Activated gamma-delta T cell treated with Interleukin-2 at 50 U/mL for 16 hours (primary cell): ENCODE data around the gene CACNB4.
"Not testable (repeated sequence)": the region's sequence is repeated elsewhere in the genome, so short reads cannot be mapped to it uniquely, and the experiment has no call there.

Experiments used
- DNase-seq: peaks from one replicate; pipeline ENCODE4 v3.0.0-alpha.2; 2020

The CACNB4 gene

DNA sequence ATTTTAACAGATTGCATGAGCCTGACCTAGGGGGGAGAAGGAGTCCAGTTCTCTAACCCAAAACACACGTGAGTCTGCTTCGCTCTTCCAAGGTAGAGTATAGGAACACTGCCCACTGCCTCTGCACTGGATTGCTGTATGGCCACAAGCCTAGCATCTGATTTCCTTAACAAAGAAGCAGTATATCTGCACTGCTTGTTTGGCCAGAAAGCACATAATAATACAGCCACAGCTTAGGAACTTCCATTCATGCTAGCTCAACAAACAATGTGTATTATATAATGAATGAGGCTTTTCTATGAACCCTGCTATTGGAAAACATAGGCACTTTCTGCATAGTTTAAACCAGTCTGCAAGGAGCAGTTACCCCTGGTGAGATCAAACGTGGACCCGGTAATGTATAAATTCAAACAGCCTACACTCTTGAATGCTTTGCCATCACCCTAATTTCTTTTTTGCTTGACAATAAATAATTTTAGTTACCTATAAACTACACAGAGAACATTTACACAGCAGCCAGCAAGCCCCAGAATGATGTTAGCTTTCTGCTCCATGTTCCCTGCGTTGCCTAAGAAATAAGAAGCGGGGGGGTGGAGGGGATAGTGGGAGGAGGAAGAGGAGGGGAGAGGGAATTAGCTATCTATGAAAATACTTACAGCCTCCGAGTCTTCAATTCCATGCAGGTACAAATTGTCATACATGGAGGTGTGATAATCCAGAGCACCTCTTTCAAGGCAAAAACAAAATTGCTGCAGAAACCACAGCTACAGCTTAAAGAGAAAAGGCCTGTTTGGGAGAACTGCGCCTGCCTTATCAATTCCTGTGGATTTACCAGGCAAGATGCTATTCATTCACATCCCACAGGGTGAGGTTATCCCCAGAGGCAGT lies 125.6 kb downstream of the CACNB4 start:
- DNase-seq: no peak

- no peak for DNase-seq
Measured at GRCh38 chr2:151972241-151973012, 126.4 kb downstream of the CACNB4 start.

DNA sequence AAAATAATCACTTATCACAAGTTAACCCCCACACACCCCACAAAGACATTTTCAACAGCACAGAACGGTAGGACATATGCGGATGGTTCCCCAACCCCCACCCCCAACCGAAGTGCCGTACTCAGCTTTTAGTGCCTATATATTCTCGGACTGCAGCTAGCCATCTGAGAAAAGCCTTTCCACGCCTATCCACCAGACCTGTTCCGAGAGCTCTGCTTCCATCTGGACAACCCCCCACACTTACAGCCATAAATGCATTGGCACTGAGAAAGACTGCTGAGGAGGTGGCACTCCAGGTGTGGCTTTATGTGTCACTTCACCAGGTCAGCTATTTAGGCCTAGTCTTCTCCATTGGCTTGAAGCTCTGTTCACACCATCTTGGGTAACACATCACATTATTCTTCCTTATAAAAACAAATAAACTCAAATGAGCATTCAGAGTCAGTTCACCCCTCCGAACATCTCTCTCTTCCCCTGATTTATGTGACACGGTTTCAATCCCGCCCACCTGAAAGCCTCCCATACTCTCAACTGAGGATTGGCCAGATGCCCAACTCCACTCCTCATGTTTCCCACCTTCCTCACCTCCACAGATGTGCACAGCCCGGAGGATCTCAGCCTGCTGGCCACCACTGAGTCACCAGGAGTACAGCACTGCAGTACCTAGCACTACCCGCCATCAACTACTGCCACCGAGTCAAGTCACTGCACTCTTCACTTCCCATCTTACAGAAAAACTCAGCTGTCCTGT lies 127.4 kb downstream of the CACNB4 start:
- no peak for DNase-seq

DNA sequence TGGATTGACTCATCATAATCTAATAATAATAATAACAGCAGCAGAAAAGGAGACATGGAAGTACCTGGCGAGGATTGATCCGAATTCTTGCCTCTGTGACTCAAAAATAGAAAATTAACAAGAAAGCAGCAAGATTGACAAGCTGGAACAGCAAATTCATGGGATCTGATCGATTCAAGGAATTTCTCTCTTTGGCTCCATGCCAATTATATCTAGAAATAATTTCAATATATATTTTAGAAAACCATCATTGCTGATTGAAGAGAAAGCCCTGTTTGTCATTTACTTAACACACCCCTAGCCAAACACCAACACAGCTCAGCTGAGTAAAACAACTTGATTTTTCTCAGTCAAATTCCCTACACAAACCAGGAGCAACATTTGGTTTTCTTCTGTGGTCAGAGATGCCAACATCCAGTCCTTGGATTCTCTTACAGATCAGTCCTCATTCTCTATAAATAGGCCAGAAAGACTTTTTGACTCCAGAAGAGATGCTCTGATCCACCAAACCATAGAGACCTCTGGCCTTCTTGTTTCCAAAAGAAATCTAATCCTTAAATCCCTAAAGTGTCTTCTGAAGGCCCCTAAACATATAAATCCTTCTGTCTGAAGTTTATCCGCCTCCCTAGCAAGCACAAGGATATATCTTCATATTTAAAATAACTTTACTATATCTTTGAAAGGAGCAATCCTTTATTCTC lies 129.9 kb downstream of the CACNB4 start:
- DNase-seq: no peak

DNA sequence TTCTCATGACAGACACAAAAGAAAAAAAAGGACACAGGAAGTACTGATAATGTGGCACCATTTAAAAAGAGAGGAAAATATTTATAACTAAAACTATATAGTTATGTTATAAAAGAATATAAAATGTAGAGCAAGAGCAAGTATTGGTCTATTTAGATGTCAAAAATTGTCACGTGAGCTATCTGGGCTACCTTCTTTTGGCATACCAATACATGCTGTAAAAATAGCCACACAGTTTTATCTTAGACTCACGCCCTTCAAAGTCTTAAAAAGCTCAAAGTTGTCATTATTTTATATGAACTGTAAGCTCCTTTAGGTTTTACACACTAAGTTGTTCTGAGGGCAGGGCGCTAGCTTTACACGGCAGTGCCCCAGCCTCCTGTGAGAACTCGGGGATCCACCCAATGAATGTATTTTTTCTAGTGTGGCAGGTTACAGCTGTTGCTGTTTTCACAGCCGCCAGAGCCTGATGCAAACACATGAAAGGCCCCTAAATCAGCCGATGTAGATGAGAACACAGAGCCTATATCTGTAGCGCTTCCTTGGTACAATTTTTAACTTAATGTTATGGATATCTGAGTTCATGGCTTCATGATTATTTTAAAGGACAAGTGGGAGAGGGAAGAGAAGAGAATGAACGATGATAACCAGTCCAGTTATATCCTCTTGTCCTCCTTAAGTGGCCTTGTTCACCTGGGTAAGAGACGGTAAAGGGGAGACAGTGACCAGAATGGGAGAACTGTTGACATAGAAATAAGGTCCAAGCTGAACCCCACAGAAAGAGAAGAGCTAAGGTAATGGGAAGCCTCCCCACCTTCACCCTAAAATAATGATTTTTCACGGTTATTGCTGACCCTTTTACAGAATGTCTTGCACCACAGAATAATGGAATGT lies 130.8 kb downstream of the CACNB4 start:
- no peak for DNase-seq

GRCh38 chr2:151965884-151966283 lies 133.0 kb downstream of the CACNB4 start:
- DNase-seq: no peak

DNA sequence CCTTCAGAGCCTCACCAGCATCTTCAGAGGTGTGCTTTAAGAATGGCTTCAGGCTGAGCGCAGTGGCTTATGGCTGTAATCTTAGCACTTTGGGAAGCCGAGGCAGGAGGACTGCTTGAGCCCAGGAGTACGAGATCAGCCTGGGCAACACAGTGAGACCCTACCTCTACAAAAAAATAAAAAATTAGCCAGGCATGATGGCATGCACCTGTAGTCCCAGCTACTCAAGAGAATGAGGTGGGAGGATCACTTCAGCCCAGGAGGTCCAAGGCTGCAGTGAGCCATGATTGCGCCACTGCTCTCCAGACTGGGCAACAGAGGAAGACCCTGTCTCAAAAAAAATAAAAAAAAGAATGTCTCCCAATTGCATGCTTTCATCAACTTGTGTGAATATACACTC lies 137.3 kb downstream of the CACNB4 start:
- no peak for DNase-seq

DNA sequence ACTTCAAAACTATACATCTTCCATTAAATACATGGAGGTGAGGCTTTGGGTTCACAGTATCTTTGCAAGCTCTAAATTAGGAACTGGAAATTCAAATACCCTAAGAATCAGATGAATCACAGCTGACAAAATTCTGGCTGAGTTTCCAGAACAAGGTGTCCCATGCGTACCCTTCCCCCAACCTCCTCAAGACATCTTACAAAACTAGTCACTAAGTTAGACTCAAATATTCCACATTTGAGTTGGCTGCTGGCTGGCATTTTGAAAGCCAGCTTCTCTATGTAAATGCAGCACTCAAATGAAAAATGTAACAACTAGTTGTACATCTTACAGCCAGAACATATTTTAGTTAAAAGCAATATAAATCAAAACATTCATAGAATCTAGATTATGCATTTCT lies 139.6 kb downstream of the CACNB4 start:
- no peak for DNase-seq

DNA sequence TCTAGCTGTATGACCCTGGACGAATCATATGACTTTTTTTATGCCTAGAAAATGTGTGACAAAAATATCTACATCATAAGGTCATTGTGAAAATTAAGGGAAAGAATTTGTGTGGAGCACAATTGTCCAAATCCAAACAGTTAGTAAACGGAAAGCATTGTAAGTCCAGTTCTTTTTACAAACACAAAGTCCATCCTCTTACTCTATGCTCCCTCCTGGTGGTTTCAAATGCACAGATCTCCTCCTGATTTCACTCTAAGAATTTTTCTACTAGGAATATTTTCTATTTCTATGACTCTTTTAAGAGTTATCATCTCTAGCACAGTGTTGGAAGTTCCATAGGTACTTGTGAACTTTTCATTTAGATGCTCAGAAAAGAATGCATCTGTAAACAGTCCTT lies 145.4 kb downstream of the CACNB4 start:
- no peak for DNase-seq

DNA sequence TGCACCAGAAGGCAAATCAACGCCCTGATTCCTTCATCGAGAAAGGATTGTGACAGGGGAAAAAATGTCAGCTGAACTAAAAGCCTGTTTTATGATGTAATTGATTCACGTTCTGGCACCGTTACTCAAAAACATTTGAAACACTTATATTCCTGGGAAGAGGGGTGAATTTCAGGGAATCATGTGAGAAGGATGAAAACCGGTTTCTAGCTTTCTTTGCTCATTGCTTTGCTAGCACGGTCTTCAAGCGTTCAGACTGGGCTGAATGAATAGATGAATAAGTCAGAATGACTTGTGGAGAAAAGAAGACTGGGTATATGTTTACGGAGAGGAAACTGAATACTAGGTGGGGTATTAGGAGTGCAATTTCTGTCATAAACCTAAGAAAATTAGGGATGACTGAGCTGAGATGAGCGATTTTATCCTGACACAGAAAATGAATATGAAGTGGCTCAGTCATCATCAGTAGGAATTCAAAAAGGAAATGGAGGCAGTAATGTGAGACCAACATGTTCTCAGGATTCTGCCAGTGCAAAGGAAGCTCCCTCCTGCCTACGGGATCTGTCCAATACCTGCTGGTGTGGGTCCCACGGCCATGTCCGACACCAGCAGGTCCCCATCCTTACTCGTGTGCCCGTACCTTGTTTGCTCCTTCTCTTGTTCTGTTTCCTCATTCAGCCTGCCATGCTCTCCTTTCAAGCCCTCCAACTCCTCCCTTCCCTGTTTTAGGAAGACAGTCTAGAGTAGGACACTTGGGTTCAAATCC lies 146.0 kb downstream of the CACNB4 start:
- DNase-seq: no peak

GRCh38 chr2:151947813-151948165 lies 151.1 kb downstream of the CACNB4 start:
- no peak for DNase-seq

GRCh38 chr2:151946899-151947812 lies 151.7 kb downstream of the CACNB4 start:
- DNase-seq: peak; percentile 5

- no peak for DNase-seq
Measured at GRCh38 chr2:151946250-151946884, 152.5 kb downstream of the CACNB4 start.

DNA sequence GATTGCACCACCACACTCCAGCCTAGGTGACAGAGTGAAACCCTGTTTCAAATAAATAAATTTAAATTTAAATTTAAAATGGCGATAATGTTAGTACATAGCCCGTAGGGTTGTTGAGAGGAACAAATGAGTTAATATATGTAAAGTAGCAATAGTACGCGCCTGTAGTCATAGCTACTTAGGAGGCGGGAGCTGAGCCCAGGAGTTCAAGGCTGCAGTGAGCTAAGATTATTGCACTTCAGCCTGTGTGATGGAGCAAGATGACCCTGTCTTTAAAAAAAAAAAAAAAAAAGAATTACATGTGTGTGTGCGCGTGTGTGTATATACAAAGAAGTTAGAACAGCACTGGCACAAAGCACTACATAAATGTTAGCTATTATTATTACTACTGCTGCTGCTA lies 153.2 kb downstream of the CACNB4 start:
- DNase-seq: no peak

DNA sequence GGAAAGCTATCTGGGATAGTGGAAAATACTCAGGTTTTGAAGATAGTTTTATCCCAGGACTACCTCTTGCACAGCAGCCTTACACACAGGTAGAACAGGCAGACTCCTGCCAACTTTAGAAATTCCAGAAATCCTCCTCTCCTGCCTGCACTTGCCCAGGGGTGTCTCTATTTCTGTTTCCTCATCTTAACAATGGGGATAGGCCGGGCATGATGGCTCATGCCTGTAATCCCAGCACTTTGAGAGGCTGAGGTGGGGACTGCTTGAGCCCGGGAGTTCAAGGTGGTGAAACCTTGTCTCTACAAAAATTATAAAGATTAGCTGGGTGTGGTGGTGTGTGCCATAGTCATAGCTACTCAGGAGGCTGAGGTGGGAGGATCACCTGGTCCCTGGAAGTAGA lies 153.7 kb downstream of the CACNB4 start:
- DNase-seq: no peak

GRCh38 chr2:151943461-151943860 lies 155.4 kb downstream of the CACNB4 start:
- no peak for DNase-seq

DNA sequence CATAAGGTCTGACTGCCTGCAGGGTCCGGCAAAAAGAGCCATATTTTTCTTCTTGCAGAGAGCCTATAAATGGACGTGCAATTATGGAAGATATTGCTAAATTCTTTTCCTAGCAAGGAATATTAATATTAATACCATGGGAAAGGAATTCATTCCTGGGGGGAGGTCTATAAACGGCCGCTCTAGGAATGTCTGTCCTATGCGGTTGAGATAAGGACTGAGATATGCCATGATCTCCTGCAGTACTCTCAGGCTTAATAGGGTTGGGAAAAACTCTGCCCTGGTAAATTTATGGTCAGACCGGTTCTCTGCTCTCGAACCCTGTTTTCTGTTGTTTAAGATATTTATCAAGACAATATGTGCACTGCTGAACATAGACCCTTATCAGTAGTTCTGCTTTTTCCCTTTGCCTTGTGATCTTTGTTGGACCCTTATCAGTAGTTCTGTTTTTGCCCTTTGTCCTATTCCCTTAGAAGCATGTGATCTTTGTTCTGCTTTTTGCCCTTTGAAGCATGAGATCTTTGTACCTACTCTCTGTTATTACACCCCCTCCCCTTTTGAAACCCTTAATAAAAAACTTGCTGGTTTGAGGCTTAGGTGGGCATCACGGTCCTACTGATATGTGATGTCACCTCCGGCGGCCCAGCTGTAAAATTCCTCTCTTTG lies 156.2 kb downstream of the CACNB4 start:
- not testable (repeated sequence) for DNase-seq

- DNase-seq: no peak
Measured at GRCh38 chr2:151937966-151938365, 160.9 kb downstream of the CACNB4 start.

DNA sequence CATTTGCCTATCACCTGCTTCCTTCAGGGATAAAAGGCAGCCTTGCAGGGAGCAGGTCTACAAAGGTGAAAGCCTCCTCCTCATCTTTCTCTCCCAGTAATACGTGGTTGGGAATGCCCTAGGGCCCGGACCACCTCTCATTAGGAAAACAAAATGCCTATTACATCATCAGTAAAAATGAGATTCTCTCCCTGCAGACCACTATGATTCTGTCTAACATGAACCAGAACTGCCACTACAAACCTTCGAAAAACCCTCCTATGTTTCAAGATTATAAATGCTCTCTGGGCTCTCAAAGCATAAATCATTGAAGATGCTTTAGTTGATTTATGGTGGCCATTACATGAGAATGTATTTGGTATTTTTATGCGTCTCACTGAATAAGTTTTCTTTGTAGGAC lies 162.2 kb downstream of the CACNB4 start:
- no peak for DNase-seq
